HepG2 (cell line): ENCODE measurements around the gene XAF1. TPM values are rescaled to one million over a fixed set of nuclear protein-coding genes. Genes with fewer than 3 reads are reported as not detected.

ENCODE experiments used
- ATRX ChIP-seq: sonication (generic); formaldehyde crosslinking; IDR thresholded peaks from 2 replicates; pipeline ENCODE4 v1.4.0; 2020; ENCODE audit warnings: missing genetic modification reagents, borderline replicate concordance
- FLYWCH1 ChIP-seq: sonication (generic); formaldehyde crosslinking; IDR thresholded peaks from 2 replicates; pipeline ENCODE4 v1.8.1; 2023; ENCODE audit warnings: mild to moderate bottlenecking, missing genetic modification reagents
- ONECUT2 ChIP-seq: sonication (generic); formaldehyde crosslinking; IDR thresholded peaks from 2 replicates; pipeline ENCODE4 v1.4.0; 2020; ENCODE audit warnings: missing genetic modification reagents
- PHF8 ChIP-seq: sonication (generic); formaldehyde crosslinking; IDR thresholded peaks from 2 replicates; pipeline ENCODE4 v1.5.0; 2020; ENCODE audit warnings: missing genetic modification reagents
- RBM39 ChIP-seq: fragments of 200-400 bp; formaldehyde crosslinking; IDR thresholded peaks from one replicate; pipeline ENCODE4 v1.6.1; 2018; ENCODE audit warnings: antibody characterized with exemption, mild to moderate bottlenecking, low read depth, low read length; ENCODE audit not compliant: poor library complexity, severe bottlenecking
- RCOR2 ChIP-seq: IDR thresholded peaks from 2 replicates; pipeline ENCODE4 v1.6.1; 2016; ENCODE audit warnings: missing biosample characterization, missing genetic modification reagents
- SCMH1 ChIP-seq: sonication (generic); formaldehyde crosslinking; IDR thresholded peaks from 2 replicates; pipeline ENCODE4 v1.9.0; 2021; ENCODE audit warnings: missing genetic modification reagents, mild to moderate bottlenecking, borderline replicate concordance
- SRSF1 ChIP-seq: fragments of 200-400 bp; formaldehyde crosslinking; optimal IDR thresholded peaks from 2 replicates; pipeline ENCODE3; 2017; ENCODE audit warnings: mild to moderate bottlenecking, low read depth, low read length, moderate library complexity
- ZNF12 ChIP-seq: sonication (generic); formaldehyde crosslinking; IDR thresholded peaks from 2 replicates; pipeline ENCODE4 v1.5.0; 2020; ENCODE audit warnings: missing genetic modification reagents
- ZNF619 ChIP-seq: sonication (generic); formaldehyde crosslinking; IDR thresholded peaks from 2 replicates; pipeline ENCODE4 v1.4.0; 2020; ENCODE audit warnings: mild to moderate bottlenecking, missing genetic modification reagents
- ZNF777 ChIP-seq: sonication (generic); formaldehyde crosslinking; IDR thresholded peaks from 2 replicates; pipeline ENCODE4 v1.4.0; 2020; ENCODE audit warnings: missing genetic modification reagents
- ZXDC ChIP-seq: sonication (generic); formaldehyde crosslinking; IDR thresholded peaks from 2 replicates; pipeline ENCODE4 v1.5.0; 2020; ENCODE audit warnings: mild to moderate bottlenecking, missing genetic modification reagents
- polyA plus RNA-seq, 8 experiments: library from polyadenylated mRNA; depleted of rRNA in 3 of 8; stranded (reverse) in 7 of 8; unstranded in 1 of 8; fragments of >200 nt; fragmentation: Illumina TruSeq in 4 of 8; extraction: Trizol in 4 of 8; gene quantifications; 2 replicates each; pipeline versions ENCODE4 v1.2.1 to v1.2.3, GENCODE V29; 2011 to 2016; ENCODE audit warnings: low read depth in 4 of 8, missing spikeins in 1 of 8, mixed read lengths in 1 of 8; ENCODE audit not compliant: insufficient read depth in 1 of 8
- total RNA-seq, 5 experiments: library from RNA; depleted of rRNA; stranded (reverse); fragments of >200 nt; fragmentation: Illumina TruSeq; extraction: Trizol; gene quantifications; 2 replicates each; pipeline ENCODE4 v1.2.3, GENCODE V29; 2016; ENCODE audit warnings: low read depth in 1 of 5
- TF ChIP-seq, protein P1 (sequence below): sonication (generic); formaldehyde crosslinking; IDR thresholded peaks from 2 replicates; pipeline ENCODE4 v1.8.0; 2022; ENCODE audit warnings: mild to moderate bottlenecking, missing genetic modification reagents
- TF ChIP-seq, protein P2 (sequence below): sonication (generic); formaldehyde crosslinking; conservative IDR thresholded peaks from 2 replicates; pipeline ENCODE4 v1.4.0; 2020; ENCODE audit warnings: missing genetic modification reagents
- TF ChIP-seq, protein P3 (sequence below), 2 experiments: sonication (generic) in 1 of 2; formaldehyde crosslinking in 1 of 2; IDR thresholded peaks; 2 replicates each; pipeline versions ENCODE4 v1.6.1 to v1.9.0; 2014 to 2022; ENCODE audit warnings: antibody characterized with exemption in 1 of 2, borderline replicate concordance in 1 of 2, inconsistent platforms in 1 of 2, low read depth in 1 of 2, missing genetic modification reagents in 1 of 2

XAF1 gene
- total and polyA plus RNA-seq, 2 of the 13 experiments (the other 11 are each of a cell fraction or from before 2014, with no cell fraction given), result 1.2 to 2.4 TPM

DNA sequence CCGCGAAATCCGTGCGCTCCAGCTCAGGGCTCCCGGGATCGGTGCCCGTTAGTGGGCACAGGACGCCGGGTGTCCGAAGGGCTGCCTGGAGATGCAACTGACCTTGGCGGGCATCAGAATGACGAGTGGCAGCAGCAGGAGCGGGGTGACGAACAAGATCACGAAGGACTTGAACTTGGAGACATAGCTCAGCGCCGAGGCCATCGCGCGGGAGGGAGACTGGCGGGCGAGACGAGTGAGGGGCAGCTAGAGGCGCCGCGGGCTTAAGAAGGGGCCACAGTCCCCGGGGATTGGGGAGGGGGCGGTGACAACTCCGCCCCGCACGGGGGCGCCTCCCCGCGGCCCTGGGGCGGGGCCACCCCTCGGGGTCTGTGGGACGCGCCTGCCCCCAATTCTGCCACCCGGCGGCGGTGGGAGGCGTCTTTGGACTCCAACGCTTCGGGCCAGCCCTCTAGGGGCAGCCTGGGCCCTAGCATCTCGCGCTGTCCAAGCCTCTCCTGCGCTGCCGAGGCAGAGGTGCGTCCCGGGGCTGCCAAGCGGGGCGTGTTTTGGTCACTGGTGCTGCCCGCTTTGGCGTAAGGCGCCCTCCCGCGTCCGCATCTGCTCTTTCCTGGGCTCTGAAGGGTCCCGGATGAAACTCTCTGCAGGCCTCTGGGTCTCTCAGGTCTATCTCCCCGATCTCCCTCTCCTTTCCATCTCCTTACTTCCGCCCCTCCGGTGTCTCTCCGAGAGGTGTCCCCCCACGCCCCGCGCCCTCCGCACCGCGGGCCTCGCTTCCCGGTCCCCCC, 42.5 kb upstream of the XAF1 start, which contains the start of gene SLC13A5 (continued):
- TF ChIP-seq SCMH1 (no peak), ONECUT2 (CRISPR knock-in tag) (no peak), ZNF619 (CRISPR knock-in tag) (peak; percentile 87), ZNF12 (CRISPR knock-in tag) (no peak), SRSF1 (peak; percentile 73), FLYWCH1 (CRISPR knock-in tag) (no peak), PHF8 (CRISPR knock-in tag) (peak; percentile 44), ATRX (no peak), RCOR2 (no peak), ZXDC (CRISPR knock-in tag) (0 out of 2 replicates have a peak, but pooled peaks have one; percentile 39), ZNF777 (CRISPR knock-in tag) (peak; percentile 43; the same call in 1 of the 2 replicates), RBM39 (no peak)
- TF ChIP-seq, protein P1, sequence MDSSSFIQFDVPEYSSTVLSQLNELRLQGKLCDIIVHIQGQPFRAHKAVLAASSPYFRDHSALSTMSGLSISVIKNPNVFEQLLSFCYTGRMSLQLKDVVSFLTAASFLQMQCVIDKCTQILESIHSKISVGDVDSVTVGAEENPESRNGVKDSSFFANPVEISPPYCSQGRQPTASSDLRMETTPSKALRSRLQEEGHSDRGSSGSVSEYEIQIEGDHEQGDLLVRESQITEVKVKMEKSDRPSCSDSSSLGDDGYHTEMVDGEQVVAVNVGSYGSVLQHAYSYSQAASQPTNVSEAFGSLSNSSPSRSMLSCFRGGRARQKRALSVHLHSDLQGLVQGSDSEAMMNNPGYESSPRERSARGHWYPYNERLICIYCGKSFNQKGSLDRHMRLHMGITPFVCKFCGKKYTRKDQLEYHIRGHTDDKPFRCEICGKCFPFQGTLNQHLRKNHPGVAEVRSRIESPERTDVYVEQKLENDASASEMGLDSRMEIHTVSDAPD (CRISPR knock-in tag), result peak; percentile 62; the same call in 1 of the 2 replicates
- TF ChIP-seq, protein P2, sequence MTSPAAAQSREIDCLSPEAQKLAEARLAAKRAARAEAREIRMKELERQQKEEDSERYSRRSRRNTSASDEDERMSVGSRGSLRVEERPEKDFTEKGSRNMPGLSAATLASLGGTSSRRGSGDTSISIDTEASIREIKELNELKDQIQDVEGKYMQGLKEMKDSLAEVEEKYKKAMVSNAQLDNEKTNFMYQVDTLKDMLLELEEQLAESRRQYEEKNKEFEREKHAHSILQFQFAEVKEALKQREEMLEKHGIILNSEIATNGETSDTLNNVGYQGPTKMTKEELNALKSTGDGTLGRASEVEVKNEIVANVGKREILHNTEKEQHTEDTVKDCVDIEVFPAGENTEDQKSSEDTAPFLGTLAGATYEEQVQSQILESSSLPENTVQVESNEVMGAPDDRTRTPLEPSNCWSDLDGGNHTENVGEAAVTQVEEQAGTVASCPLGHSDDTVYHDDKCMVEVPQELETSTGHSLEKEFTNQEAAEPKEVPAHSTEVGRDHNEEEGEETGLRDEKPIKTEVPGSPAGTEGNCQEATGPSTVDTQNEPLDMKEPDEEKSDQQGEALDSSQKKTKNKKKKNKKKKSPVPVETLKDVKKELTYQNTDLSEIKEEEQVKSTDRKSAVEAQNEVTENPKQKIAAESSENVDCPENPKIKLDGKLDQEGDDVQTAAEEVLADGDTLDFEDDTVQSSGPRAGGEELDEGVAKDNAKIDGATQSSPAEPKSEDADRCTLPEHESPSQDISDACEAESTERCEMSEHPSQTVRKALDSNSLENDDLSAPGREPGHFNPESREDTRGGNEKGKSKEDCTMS (CRISPR knock-in tag), result no peak
- TF ChIP-seq, protein P3, sequence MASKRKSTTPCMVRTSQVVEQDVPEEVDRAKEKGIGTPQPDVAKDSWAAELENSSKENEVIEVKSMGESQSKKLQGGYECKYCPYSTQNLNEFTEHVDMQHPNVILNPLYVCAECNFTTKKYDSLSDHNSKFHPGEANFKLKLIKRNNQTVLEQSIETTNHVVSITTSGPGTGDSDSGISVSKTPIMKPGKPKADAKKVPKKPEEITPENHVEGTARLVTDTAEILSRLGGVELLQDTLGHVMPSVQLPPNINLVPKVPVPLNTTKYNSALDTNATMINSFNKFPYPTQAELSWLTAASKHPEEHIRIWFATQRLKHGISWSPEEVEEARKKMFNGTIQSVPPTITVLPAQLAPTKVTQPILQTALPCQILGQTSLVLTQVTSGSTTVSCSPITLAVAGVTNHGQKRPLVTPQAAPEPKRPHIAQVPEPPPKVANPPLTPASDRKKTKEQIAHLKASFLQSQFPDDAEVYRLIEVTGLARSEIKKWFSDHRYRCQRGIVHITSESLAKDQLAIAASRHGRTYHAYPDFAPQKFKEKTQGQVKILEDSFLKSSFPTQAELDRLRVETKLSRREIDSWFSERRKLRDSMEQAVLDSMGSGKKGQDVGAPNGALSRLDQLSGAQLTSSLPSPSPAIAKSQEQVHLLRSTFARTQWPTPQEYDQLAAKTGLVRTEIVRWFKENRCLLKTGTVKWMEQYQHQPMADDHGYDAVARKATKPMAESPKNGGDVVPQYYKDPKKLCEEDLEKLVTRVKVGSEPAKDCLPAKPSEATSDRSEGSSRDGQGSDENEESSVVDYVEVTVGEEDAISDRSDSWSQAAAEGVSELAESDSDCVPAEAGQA (IDR thresholded peaks at IDR 0.05; ENCODE audit: low read depth), result no peak
- TF ChIP-seq, protein P3 (CRISPR knock-in tag; IDR thresholded peaks at IDR 0.05; ENCODE audit: borderline replicate concordance), result peak; percentile 94
